Lower leg skin (tissue), 3 donors: ENCODE data around the gene ZNF280C.

Experiments
- POLR2A ChIP-seq, 2 donors: fragments of 450-650 bp; IDR thresholded peaks; one replicate each; pipeline ENCODE4 v1.6.1; 2016 to 2017; ENCODE audit warnings: antibody characterized with exemption in 2 of 2, mild to moderate bottlenecking in 1 of 2, moderate library complexity in 1 of 2
- TF ChIP-seq, protein P1 (sequence below), 3 donors: fragments of 450-650 bp; IDR thresholded peaks; one replicate each; pipeline ENCODE4 v1.5.1; 2016; ENCODE audit warnings: antibody characterized with exemption in 3 of 3, mild to moderate bottlenecking in 3 of 3, moderate library complexity in 2 of 3

DNA sequence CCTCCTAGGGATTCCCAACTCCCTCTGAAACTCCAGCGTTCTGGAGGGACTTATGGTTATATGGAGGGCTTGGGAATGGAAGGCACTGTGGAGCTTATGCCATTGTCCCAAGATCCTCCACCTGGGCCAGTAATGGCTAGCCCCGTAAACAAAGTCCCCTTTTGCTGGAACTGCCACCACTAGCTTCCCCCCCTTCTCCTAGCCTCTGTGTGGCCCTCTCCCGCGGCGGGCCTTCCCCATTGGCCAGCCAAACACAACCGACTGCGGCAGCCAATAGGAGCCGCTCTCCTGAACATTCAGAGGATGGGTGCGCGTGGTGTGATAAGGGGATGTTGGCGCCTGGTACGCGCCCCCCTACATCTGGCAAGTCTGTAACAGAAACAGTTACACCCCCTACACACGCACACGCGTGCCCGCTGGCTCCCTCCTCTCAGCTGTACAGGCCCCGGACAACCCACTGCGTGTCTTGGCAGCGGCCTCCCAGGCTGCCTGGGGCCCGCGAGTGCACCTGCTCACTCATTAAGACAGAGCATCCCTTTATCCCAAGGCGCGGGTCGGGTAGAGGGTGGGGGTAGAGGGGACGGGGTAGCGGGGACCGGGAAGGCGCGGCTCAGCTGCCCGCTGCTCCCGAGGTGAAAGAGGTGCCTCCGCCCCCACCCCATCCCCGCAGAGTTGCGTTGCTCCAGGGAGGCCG is 97.8 kb downstream of the ZNF280C start:
- TF ChIP-seq, protein P1, sequence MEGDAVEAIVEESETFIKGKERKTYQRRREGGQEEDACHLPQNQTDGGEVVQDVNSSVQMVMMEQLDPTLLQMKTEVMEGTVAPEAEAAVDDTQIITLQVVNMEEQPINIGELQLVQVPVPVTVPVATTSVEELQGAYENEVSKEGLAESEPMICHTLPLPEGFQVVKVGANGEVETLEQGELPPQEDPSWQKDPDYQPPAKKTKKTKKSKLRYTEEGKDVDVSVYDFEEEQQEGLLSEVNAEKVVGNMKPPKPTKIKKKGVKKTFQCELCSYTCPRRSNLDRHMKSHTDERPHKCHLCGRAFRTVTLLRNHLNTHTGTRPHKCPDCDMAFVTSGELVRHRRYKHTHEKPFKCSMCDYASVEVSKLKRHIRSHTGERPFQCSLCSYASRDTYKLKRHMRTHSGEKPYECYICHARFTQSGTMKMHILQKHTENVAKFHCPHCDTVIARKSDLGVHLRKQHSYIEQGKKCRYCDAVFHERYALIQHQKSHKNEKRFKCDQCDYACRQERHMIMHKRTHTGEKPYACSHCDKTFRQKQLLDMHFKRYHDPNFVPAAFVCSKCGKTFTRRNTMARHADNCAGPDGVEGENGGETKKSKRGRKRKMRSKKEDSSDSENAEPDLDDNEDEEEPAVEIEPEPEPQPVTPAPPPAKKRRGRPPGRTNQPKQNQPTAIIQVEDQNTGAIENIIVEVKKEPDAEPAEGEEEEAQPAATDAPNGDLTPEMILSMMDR (IDR thresholded peaks at IDR 0.05), result no peak
- TF ChIP-seq POLR2A (IDR thresholded peaks at IDR 0.05), result no peak
